Activated T-cell treated with anti-CD3 and anti-CD28 coated beads, Interleukin-2, amount 50 U/mL, for 24 hours (primary cell): ENCODE data around the gene GPALPP1.
A peak's percentile ranks its signal among the peaks of the same experiment; 100 is the strongest.

Experiments used
- DNase-seq: peaks from one replicate; pipeline ENCODE4 v3.0.0-alpha.2; 2020
- H3K27ac Mint-ChIP-seq: 2 replicates; pipeline ENCODE4 v1.8.0; 2020; ENCODE audit warnings: mild to moderate bottlenecking, mixed read lengths
- H3K27me3 Mint-ChIP-seq: 2 replicates; pipeline ENCODE4 v1.8.0; 2020; ENCODE audit warnings: mixed read lengths
- H3K36me3 Mint-ChIP-seq: 2 replicates; pipeline ENCODE4 v1.8.0; 2020; ENCODE audit warnings: low read depth, mixed read lengths
- H3K4me1 Mint-ChIP-seq: 2 replicates; pipeline ENCODE4 v1.8.0; 2020; ENCODE audit warnings: low read depth, mixed read lengths
- H3K4me3 Mint-ChIP-seq: 2 replicates; pipeline ENCODE4 v1.8.0; 2020; ENCODE audit warnings: mild to moderate bottlenecking, moderate library complexity, mixed read lengths
- H3K9me3 Mint-ChIP-seq: 2 replicates; pipeline ENCODE4 v1.8.0; 2020; ENCODE audit warnings: mixed read lengths

The GPALPP1 gene

DNA sequence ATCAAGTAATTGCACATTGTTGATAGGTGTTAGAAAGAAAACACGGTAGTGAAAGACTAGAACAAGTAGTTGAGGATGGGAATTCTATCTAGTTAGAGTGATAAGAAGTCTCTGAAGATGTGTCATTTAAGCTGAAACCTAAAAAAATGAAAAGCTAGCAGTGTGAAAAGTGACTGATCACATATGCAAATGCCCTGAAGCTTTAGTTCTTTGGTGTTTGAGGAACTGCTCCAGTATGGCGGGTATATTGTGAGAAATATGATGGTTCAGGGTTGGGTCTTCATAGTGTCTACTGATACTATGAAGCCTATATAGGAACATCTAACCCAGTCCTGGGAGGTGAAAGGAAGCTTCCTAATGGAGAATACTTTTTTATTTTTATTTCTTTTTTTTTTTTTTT is 45.0 kb downstream of the GPALPP1 start:
- no peaks in the 10 kb centered on the region for H3K9me3 Mint-ChIP-seq
- no peak overlapping the region for H3K27ac Mint-ChIP-seq
- H3K36me3 Mint-ChIP-seq = peaks cover 48% of the 10 kb centered on the region
- no peaks in the 10 kb centered on the region for H3K27me3 Mint-ChIP-seq
- H3K4me3 Mint-ChIP-seq = no peak overlapping the region
- no peak for DNase-seq
- no peaks in the 10 kb centered on the region for H3K4me1 Mint-ChIP-seq

DNA sequence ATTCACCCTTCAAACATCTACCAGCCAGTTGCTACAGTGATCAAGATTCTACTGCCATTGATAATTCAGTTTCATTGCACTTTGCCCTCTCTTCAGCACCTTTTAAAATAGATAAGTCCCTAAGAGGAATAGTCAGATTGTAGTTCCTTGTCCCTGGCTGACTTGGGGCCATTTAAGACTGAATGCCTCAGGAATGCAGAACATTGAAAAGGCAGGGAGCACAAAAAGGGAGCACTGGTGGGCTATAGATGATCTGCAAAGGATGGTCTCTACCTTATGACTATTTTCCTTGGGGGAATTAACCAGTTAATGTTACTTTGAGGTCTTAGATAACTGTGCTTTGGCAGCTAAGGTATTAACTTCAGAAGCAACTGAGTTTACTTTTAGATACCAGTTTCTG is 46.9 kb downstream of the GPALPP1 start:
- Mint-ChIP-seq H3K27ac (no peak overlapping the region), H3K4me3 (no peak overlapping the region), H3K36me3 (peaks cover 40% of the 10 kb centered on the region), H3K9me3 (no peaks in the 10 kb centered on the region), H3K4me1 (peaks cover 4% of the 10 kb centered on the region), H3K27me3 (no peaks in the 10 kb centered on the region)
- DNase-seq = no peak

DNA sequence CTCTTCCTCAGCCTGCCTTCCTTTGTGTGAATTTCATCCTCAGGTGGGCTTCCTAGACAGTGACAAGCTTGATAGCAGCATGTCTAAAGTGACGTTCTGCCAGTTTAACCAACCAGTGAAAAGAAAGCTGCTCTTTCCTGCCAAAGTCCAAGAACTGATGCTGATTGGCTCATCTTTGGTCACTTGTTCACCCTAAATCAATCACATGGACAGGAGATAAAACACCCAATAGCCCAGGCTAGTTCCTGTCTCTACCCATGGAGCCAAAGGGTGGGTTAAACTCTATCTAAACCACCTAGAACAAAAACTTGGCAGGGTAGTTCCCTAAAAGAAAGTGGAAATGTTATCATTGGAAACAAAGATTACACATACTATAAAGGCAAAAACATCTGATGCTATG is 50.8 kb downstream of the GPALPP1 start:
- peaks cover 15% of the 10 kb centered on the region for H3K36me3 Mint-ChIP-seq
- H3K4me3 Mint-ChIP-seq = no peak overlapping the region
- no peak overlapping the region for H3K27ac Mint-ChIP-seq
- no peak for DNase-seq
- H3K27me3 Mint-ChIP-seq = no peaks in the 10 kb centered on the region
- peaks cover 4% of the 10 kb centered on the region for H3K4me1 Mint-ChIP-seq
- no peaks in the 10 kb centered on the region for H3K9me3 Mint-ChIP-seq

DNA sequence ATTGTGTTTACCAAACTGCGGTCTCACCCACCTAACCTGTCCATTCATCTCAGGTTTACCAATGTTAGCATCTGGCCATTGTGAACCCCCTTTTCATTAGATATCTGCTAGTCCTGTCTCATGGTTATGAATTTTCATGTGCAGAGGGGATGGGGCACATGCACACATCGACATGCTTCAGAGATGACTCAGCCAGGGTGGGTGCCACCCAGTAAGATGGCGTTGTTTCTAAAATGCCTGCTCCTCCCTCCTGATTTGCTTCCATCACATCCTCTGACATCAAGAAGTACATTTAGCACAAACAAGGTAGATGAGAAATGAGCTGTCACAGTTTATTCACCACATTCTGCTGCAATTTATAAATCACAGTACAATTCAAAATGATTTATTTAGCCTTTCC is 51.3 kb downstream of the GPALPP1 start:
- no peaks in the 10 kb centered on the region for H3K27me3 Mint-ChIP-seq
- DNase-seq = no peak
- peaks cover 11% of the 10 kb centered on the region for H3K36me3 Mint-ChIP-seq
- H3K4me3 Mint-ChIP-seq = no peak overlapping the region
- H3K27ac Mint-ChIP-seq = no peak overlapping the region
- H3K9me3 Mint-ChIP-seq = no peaks in the 10 kb centered on the region
- peaks cover 4% of the 10 kb centered on the region for H3K4me1 Mint-ChIP-seq

DNA sequence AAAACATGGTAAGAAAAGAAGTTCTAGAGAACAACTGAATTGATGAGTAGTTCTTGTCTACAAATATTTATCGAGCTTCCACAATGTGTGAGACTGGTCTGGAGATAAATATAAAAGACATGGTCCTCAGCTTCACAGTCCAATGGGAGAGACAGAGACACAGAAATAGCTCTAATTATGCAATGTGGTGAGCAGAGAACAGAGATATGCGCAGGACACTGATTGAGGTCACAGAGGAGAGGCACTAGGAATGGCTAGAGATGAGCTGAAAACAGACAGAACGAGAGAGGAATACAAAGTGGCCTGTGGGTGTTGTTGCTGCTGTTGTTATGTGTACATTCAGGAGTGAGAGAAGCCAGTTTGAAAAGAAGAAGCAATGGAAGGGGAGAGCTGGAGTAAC is 53.2 kb downstream of the GPALPP1 start:
- peaks cover 6% of the 10 kb centered on the region for H3K36me3 Mint-ChIP-seq
- H3K4me1 Mint-ChIP-seq = peaks cover 13% of the 10 kb centered on the region
- peaks cover 14% of the 10 kb centered on the region for H3K27me3 Mint-ChIP-seq
- no peak for DNase-seq
- H3K4me3 Mint-ChIP-seq = no peak overlapping the region
- no peaks in the 10 kb centered on the region for H3K9me3 Mint-ChIP-seq
- no peak overlapping the region for H3K27ac Mint-ChIP-seq

DNA sequence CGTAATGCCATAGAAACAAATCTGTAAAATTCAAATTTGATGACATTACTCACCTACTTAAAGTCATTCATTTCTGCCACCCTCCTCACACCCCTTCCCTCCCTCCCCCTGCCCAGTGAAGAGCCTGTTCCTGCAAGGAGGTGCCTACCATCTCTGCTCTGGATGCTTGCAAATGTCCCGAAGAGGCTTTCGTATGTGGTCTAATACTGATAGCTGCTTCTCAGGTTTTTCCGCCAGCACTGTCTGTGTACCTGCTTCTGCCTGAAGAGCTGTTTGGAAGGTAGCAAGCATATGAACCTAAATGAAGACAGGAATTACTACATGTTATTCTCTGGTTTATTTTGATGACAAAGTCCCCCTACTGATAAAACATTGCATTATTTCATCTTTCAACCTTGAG is 57.1 kb downstream of the GPALPP1 start:
- H3K9me3 Mint-ChIP-seq = no peaks in the 10 kb centered on the region
- H3K36me3 Mint-ChIP-seq = no peaks in the 10 kb centered on the region
- no peak overlapping the region for H3K27ac Mint-ChIP-seq
- H3K27me3 Mint-ChIP-seq = peaks cover 33% of the 10 kb centered on the region
- peak overlapping the region; percentile 72 for H3K4me3 Mint-ChIP-seq
- DNase-seq = no peak
- peaks cover 28% of the 10 kb centered on the region for H3K4me1 Mint-ChIP-seq

DNA sequence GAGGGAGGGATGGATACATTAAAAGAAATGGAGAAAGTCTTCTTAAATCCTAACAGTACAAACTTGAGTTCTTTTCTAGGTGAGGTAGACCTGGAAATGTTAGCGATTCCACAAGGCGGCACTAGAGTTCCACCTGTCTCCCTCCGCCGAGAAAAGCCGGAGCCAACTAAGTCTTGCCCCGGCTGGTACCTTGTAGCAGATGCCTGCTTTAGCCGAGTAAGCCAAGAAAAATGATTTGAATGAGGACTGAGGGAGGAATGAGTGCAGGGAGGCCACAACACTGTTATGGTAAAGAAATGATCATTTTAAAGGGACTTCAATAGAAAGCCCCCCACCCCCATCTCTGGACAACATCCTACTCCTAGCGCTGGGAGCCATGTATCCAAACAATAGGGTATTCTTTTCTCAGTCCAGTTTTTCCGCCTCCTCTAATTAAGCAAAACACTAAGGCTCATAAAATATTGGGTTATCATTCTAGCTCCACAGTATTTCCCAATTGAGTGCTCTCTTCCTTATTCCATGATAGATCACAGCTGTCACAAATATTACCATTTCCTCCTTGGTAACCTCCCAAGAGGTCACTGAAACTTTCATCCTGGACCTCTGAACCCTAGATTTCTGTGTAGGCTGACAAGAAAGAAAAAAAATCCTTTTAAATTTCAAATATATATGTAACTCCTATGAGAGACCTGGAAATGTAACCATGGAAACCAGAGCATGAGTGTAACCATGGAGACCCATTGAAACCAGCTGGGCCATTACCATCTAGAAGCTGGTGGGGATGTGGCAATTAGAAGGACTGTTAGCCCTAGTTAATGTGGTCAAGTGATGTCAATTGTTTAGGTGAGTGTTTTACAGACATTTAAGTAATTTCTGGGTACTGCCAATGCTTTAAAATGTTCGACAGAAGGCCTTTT is 58.3 kb downstream of the GPALPP1 start:
- DNase-seq = peak; percentile 83
- H3K4me3 Mint-ChIP-seq = peak overlapping the region; percentile 72
- H3K27ac Mint-ChIP-seq = no peak overlapping the region
- no peaks in the 10 kb centered on the region for H3K36me3 Mint-ChIP-seq
- H3K9me3 Mint-ChIP-seq = no peaks in the 10 kb centered on the region
- H3K4me1 Mint-ChIP-seq = peaks cover 28% of the 10 kb centered on the region
- H3K27me3 Mint-ChIP-seq = peaks cover 43% of the 10 kb centered on the region

DNA sequence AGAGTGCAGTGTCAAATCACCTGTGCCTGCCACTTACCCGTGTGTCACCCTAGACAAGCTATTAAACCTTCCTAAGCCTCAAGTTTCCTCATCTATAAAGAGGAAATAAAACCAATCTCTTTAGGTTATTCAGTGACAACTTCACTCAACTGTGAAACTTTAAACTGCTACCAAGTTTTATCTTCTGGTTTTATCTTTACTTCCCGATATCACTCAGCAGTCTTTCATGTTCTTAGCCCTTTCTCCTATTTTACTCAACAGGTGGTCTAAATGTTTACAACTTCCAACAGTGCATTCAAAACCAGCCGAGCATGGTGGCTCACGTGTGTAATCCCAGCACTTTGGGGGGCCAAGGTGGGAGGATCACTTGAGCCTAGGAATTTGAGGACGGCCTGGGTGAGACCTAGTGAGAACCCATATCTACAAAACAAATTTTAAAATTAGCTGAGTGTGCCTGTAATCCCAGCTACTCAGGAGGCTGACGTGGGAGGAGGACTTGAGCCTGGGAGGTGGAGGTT is 59.6 kb downstream of the GPALPP1 start:
- peak overlapping the region; percentile 50 for H3K27ac Mint-ChIP-seq
- no peaks in the 10 kb centered on the region for H3K36me3 Mint-ChIP-seq
- no peaks in the 10 kb centered on the region for H3K9me3 Mint-ChIP-seq
- no peak overlapping the region for H3K4me3 Mint-ChIP-seq
- peaks cover 56% of the 10 kb centered on the region for H3K27me3 Mint-ChIP-seq
- no peak for DNase-seq
- peaks cover 28% of the 10 kb centered on the region for H3K4me1 Mint-ChIP-seq

DNA sequence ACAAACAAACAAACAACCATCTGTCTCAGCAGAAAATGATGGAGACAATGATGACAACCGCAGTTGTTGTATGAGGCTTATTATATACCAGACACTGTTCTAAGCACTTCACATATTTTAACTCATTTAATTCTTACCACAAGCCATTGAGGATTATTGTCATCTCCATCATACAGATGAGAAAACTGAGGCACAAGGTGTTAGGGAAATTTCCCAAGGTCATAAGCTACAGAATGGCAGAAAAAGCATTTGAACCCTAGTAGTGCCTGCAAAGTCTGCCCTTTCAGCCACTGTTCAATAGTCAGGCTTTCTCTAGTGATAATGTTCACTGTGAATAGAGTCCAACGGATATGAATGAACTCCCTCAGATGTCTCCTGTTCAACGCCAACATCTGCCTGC is 60.1 kb downstream of the GPALPP1 start:
- Mint-ChIP-seq H3K4me3 (no peak overlapping the region), H3K4me1 (peaks cover 31% of the 10 kb centered on the region)
- DNase-seq = no peak

DNA sequence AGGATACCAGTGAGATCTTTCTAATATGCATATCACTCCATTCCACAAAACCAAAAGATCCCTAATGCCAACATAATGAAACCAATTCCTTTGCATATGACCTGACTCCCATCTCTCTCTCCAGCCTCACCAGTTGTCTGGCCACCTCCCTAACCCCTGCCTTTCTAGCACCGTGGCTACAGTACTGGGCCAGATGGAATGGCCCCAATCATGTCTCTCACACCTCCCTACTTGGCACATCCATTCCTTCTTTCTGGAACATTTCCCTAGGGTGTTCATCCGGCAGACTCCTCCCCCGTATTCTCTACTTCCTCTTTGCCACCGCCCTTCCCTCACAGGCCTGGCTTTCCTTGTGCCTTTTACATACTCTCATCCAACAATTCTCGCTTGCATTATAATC is 62.0 kb downstream of the GPALPP1 start:
- H3K4me3 Mint-ChIP-seq = no peak overlapping the region
- no peaks in the 10 kb centered on the region for H3K9me3 Mint-ChIP-seq
- no peaks in the 10 kb centered on the region for H3K36me3 Mint-ChIP-seq
- H3K27ac Mint-ChIP-seq = no peak overlapping the region
- H3K4me1 Mint-ChIP-seq = peaks cover 49% of the 10 kb centered on the region
- DNase-seq = no peak
- peaks cover 60% of the 10 kb centered on the region for H3K27me3 Mint-ChIP-seq

More for the DNA sequence above, 60.1 kb downstream of the GPALPP1 start:
- H3K27ac Mint-ChIP-seq = no peak overlapping the region
- peaks cover 61% of the 10 kb centered on the region for H3K27me3 Mint-ChIP-seq
- no peaks in the 10 kb centered on the region for H3K36me3 Mint-ChIP-seq
- H3K9me3 Mint-ChIP-seq = no peaks in the 10 kb centered on the region

DNA sequence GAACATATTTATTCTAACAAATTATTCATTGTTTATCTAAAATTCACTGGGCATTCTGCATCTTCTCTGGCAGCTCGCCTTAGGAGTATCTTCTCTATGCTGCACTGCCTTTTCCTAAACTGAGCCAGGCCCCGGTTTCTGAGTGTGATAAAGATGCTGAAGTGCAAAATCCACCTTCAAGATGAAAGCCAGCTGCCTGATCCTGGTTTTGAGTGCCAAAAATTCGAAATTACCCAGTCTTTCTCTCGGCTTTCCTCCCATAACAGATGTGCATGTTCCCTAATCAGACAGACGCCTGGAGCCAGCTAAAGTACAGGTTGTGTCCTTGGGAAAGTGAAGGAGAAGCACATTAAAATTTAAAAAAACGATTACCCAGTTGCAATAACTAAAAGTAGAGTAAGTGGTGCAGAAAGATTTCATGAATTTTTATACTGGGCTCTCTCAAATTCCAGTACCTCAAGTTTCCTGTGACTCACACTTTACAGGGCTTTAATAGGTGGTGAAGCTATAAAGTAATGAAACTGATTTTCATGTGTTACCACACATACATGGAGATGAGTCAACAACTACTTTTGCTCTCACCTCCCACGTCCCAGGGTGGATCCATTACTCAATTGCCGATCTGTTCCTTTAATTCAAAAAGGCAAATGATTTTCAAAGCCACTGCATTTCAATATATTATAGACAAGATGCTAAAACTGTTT is 66.0 kb downstream of the GPALPP1 start:
- Mint-ChIP-seq H3K9me3 (no peaks in the 10 kb centered on the region), H3K27me3 (peaks cover 63% of the 10 kb centered on the region), H3K4me1 (peaks cover 34% of the 10 kb centered on the region), H3K4me3 (peak overlapping the region; percentile 18), H3K36me3 (no peaks in the 10 kb centered on the region), H3K27ac (peak overlapping the region; percentile 53)
- peak; percentile 54 for DNase-seq

DNA sequence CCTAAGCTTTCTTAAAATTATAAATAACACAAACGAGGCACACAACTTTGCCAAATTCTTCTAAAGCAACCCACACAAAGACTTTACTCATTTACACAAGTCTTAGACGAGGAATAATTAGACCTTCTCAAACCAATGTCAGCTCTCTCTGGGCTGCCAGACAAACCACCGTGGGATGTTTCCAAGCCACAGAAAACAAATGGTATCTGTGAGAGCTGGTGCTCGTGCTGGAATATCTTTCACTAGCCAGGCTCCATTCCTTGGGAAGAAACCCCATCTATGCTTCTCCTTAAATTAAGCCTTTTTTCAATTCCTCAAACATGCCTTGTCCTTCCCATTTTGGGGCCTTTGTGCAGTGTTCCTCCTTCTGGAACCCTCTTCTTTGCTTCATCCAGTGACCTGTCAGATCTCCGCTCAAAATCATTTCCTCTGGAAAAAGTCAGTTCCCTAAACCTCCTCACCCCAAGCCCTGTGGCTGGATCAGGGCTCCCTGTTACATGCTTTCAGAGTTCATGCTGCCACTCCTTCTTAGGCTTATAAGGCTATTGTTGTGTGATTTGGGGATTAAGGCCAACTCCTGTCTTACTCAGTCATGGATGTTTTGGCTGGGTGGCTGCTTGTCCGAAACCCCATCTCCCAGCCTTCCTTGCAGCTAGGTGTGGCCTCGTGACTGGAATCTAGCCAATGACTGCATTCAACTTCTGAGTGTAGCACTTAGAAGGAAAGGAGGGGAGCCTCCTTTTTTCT is 66.7 kb downstream of the GPALPP1 start:
- Mint-ChIP-seq H3K4me1 (peaks cover 34% of the 10 kb centered on the region), H3K9me3 (no peaks in the 10 kb centered on the region), H3K27ac (peak overlapping the region; percentile 53), H3K27me3 (peaks cover 62% of the 10 kb centered on the region), H3K36me3 (no peaks in the 10 kb centered on the region), H3K4me3 (peak overlapping the region; percentile 18)
- no peak for DNase-seq

DNA sequence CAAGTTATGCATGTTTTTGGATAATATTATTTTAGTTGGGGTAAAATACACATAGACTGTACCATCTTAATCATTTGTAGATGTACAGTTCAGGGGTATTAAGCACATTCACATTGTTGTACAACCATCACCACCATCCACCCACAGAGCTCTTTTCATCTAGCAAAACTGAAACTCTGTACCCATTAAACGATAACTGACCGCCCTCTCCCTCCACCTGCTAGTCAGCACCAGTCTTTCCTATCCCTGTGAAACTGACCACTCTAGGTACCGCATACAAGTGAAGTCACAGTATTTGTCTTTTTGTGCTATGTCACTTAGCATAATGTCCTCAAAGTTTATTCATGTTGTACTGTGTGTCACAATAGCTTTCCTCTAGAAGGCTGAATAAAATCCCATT is 70.7 kb downstream of the GPALPP1 start:
- Mint-ChIP-seq H3K4me1 (peaks cover 25% of the 10 kb centered on the region), H3K27ac (no peak overlapping the region), H3K27me3 (peaks cover 50% of the 10 kb centered on the region), H3K4me3 (no peak overlapping the region), H3K9me3 (no peaks in the 10 kb centered on the region), H3K36me3 (no peaks in the 10 kb centered on the region)
- no peak for DNase-seq

DNA sequence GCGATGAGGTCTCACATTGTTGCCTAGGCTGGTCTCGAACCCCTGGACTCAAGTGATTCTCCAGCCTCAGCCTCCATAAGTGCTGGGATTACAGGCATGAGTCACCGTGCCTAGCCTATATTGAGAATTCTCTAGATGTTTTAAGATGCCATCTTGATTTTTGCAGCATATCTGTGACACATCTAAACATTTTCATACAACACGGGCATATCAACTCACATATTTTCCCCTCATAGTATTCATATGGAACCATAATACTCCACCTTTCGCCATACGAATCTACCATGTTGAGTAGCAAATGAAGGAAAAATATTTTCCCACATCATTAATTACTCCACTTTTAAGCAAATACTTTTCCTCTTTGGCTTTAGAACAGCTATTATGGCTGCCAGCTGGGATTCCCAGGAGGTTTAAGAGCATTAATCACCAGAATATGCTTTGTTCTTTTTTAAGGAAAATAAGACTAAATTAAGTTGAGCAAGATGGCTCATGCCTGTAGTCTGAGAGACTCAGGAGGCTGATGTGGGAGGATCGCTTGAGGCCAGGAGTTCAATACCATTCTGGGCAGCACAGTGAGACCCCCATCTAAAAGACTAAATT is 74.0 kb downstream of the GPALPP1 start:
- H3K27ac Mint-ChIP-seq = no peak overlapping the region
- peaks cover 5% of the 10 kb centered on the region for H3K4me1 Mint-ChIP-seq
- H3K36me3 Mint-ChIP-seq = no peaks in the 10 kb centered on the region
- DNase-seq = no peak
- H3K9me3 Mint-ChIP-seq = no peaks in the 10 kb centered on the region
- no peak overlapping the region for H3K4me3 Mint-ChIP-seq
- peaks cover 43% of the 10 kb centered on the region for H3K27me3 Mint-ChIP-seq
